GM18858 (cell line): ENCODE data around the gene GALNT17.
"Not testable (repeated sequence)": the region's sequence is repeated elsewhere in the genome, so short reads cannot be mapped to it uniquely, and the experiment has no call there.

Experiments used
- ATAC-seq: cut with Tn5 transposase; IDR thresholded peaks from one replicate; pipeline ENCODE4 v1.9.1; 2021; ENCODE audit not compliant: unreplicated experiment

Gene GALNT17

DNA sequence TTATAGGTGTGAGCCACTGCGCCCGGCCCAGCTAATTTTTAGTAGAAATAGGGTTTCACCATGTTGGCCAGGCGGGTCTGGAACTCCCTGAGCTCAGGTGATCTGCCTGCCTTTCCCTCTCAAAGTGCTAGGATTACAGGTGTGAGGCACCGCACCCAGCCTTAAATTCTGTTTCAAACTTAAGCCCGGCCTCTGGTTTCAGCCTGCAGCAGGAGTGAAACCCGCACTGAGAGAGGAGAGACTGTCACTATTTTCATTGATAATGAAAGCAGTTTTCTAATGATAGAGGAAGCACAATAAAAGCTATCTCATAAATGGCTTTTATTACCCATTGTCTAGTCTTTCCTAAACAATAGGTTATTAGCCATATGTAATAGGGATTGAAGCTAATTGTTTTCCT, 415.5 kb downstream of the GALNT17 start:
- ATAC-seq = no peak

DNA sequence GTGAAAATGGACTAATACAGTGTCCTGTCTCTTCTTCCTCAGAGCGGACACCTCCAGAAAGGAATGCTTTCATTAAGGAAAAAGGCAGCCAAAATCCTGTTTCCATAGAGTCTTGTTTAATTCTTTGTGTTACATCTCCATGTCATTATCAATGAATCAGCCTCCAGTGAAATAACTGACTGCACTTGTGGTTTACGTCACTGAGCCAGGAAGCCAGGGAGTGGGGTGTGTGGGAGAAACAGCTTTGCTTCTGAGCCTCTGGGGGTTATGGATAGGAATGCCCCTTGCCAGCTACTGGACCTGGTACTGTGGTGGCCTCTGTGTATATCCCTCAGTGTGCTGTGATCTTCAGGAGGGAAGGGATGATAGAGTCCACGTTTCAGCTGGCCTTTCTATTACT, 416.8 kb downstream of the GALNT17 start:
- ATAC-seq = no peak

DNA sequence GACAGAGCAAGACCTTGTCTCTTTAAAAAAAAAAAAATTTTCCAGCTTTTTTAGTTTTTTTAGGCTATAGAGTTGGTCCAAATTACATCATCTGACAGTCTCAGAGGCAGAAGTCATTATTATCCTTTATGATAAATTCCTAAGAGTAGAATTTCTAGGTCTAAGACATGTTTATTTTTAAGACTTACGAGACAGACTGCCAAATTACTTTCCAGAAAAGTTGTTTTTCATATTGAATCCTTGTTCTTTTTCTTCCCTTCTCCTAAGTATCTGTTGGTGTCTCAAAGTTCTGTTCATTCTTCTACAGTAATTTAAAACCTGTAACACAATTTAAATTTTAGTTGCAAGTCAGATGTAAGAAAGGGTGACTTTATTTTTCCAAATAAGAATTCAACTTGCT, 421.4 kb downstream of the GALNT17 start:
- no peak for ATAC-seq

DNA sequence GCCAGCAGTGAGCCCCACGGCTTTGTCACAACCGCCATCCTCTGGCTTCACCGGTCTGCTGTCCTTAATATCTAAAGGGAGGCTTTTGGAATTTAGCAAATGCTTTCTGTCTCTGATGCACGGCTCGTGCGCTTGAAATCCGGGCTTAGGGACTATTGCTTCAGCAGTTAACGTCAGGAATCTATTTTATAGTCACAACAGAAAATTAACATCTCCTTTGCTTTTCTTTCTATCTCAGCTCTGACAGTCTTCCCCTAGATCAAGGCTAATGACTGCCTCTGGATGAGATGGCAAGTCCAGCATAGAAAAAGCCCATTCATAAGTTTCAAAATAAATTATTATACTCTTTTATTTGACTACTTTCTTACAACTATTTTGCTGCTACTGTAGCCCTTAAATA, 423.8 kb downstream of the GALNT17 start:
- no peak for ATAC-seq

DNA sequence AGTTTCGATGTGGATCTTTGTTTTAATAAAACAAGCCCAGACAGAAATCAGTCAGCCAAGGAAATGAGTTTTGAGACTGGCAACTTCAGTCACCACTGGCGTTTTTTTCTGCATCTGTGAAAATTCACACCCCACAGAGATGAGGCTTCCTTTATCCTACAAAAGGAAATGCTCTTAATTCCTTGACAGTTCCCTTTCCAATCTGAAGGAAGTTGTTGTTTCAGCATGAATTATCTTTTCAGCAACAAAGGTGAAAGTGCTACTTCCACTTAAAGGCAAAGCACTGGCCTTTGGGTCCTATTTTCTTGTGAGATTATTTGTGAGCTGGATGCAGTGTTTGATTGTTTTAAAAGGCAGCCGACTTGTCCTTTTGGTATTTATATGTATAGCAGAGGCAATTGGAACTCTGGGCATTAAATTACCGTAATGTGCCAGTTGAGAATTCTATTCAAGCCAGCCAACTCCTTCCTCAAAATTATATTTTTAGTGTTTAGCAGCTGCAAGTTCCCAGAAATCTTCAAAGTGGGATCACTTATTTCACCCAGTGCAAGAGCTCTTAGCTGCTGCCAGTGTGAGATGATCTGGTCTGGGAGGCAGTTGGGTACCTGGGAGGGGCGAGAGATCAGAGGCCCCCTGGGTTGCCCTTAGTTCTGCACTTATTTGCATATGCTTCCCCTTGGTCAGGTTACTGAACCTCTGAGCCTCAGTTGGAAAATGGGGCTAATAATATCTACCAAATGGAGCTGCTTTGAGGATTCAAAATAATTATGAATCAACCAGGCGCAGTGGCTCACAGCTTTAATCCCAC, 427.1 kb downstream of the GALNT17 start:
- ATAC-seq = no peak

DNA sequence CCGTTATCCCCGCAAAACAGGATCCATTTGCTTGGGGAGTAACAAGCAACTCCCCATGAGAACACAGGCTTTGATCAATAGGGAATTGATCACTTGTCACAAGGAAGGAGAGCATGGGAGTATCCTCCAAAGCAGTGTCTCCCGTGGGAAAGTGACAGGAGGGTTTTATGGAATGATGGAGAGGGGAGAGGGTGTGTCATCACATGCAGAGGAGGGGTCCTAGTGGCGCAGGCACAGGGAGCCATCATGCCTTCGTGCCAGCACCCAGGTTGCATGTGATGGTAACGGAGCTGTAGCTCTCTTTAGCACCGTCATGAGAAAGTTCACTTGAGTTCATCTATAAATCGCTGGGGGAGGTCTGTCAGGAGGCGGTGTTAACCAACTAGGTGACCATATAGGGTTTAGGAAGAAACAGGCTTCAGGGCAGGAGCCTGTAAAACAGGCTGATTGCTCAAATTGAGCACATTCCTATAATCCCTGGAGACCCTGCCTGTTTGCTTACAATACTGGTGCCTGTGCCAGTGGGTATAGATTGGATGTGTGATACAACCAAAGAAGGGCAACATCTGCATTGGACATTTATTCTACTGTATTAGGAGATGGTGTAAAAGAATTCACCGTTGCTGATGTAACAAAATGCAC, 428.5 kb downstream of the GALNT17 start:
- no peak for ATAC-seq

DNA sequence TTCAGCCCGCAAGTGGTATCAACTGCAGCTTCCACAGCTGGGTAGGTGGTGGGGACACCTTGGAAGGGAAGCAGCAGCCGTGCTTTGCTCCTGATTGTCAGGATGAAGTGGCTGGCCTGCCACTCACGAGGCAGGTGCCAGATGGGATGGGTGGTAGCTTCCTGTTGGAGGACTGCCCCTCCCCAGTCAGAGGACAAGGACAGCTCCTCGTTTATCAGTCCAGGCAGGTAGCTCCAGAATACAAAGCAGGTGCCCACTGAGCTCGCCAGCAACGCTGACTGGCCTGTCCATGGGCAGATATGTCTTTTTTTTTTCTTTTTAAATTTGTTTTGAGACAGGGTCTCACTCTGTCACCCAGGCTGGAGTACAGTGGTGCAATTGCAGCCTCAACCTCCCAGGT, 431.3 kb downstream of the GALNT17 start:
- ATAC-seq = no peak

DNA sequence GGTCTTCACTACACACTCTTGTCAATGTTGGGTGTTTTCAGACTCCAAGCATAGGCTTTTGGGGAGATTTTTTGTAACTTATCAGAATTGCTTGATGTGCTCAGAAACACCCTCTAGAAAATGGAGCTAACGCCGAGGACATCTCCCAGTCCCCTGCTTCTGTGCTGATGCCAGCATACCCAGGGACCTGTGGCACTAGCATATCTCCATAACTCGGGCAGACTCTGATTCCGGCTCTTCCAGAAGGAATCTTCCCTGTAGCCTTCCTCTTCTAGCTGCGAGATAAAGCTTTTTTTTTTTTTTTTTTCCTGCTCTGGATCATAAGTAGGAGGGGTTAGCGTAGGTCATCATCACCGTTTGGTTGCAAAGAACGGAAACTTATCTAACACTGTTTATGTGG, 434.4 kb downstream of the GALNT17 start:
- ATAC-seq = no peak

DNA sequence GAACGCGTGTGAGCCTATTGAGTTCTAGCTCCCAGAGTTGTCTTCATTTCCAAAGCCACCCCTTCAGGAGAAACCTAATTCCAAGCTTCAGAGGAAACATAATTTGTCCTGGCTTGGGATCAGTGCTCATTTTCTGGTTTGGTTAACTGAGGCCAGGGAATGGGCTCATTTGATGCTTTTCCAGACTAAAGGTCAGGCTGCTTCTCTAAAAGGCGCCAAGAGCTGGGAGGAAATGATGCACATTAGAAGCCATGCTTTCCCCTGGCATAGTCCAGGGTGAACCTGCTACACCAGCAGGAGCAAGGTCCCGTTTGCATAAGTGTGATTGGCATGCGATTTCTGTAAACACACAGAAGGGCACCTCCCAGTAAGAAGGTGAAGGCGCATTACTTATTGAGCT, 435.0 kb downstream of the GALNT17 start:
- ATAC-seq = no peak

DNA sequence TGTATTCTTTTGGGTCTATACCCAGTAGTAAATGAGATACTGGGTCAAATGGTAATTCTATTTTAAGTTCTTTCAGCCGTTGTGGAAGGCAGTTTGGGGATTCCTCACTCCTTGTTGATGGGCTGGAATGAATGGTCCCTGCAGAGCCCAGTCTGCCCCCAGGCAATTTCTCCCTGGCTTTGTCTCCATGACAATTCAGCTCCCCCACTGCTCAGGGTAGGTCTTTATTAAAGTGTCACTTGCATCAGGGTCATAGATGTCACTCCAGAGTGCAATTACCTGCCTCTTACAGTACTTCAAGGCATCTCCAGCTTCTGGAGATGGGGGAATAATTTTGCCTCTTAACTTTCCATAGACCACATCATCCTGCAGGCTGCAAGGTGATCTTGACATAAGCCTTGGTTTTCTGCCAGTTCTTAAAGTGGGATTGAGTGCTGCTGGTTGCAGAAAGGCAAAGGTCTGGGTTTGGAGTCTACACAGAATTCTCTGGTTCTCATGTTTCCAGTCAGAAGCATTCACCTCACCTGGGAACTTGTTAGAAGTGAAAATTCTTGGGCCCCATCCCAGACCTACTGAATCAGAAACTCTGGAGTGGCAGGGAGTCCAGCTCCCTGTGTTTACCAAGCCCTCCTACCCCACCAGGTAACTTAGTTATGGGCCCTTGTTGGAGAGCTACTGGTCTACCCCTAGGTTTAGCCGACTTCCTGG, 442.4 kb downstream of the GALNT17 start:
- no peak for ATAC-seq

DNA sequence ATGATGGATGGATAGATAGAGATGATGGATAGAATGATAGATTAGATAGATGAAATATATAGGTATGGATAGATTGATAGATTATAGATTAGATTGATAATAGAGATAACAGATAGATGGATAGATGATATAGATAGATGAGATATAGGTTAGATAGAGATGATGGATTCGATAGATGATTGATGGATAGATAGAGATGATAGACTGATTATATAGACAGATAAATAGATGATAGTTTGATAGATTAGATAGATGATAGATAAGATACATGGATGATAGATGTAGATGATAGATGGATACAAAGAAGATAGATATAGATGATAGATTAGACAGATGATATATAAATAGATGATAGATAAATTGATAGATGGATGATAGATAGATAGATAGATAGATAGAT, 448.1 kb downstream of the GALNT17 start:
- no peak for ATAC-seq

DNA sequence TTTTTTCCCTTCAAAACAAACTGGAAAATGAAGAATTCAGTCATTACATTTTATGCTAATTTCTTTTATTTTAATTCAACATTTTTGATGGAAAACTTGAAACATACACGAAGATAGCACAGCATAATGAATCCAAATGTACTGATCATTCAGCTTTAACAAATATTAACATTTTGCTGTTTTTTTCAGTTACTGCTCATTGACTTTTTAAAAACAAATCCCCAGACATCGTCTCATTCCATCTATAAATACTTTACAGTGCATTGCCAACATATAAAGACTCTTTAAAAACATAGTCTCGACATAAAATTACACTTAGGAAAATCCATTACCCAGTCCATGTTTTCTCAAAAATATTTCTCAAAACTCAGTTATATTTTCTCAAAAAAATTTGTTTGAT, 452.3 kb downstream of the GALNT17 start:
- ATAC-seq = no peak

DNA sequence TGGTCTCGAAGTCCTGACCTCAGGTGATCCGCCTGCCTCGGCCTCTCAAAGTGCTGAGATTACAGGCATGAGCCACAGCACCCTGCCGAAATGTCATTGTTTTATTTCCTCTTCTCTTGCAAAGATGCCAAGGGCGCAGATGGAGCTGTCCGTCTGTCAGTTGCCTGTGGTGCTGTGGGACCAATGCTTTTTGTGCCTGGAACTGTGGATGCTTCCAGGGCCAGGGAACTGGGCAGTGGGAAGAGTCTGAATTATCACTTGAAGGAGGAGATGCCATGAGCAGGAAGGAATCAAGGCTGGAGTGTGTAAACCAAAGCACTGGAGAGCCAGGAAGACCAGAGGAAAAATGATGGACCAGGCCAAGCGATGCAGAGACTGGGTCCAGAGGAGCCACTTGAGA, 459.9 kb downstream of the GALNT17 start:
- ATAC-seq = no peak

DNA sequence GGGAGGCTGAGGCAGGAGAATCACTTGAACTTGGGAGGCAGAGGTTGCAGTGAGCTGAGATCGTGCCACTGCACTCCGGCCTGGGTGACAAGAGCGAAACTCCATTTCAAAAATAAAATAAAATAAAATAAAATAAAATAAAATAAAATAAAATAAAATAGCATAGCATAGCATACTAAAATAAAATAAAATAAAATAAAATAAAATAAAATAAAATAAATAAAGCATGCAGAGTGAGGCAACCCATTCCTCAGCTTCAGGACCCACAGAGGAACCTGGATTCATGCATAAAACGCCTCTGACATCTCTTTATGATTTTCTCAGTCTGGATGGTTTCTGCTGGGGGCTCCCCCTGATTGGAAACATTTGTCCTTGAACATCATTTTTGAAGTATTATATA, 460.4 kb downstream of the GALNT17 start:
- not testable (repeated sequence) for ATAC-seq

DNA sequence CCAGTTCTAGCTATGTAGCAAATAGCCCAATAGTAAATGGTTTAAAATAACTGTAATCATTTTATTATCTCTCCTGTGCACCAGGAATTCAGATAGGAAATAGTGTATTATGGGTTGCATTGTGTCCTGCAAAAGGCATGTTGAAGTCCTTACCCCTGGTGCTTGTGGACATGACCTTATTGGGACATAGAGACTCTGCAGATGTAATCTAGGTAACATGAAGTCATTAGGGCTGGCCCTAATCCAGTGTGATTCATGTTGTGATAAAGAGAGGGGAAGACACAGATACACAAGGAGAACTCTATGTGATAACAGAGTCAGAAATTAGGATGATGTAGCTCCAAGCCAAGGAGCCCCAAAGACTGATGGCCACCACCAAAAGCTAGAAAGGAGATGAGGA, 462.8 kb downstream of the GALNT17 start:
- ATAC-seq = no peak

DNA sequence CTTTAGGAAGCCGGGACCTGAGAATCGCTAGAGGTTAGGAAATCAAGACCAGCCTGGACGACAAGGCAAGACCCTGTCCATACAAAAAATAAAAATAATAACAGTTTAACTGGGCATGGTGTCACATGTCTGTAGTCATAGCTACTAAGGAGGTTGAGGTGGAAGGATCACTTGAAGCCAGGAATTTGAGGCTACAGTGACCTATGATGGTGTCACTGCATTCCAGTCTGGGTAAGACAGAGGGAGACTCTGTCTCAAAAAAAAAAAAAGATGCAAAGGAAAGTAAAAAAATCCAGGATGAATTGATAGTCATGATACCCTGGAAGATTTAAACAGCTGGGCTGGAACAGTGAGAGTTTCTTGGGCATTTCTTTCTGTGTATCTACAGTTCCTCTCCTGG, 463.2 kb downstream of the GALNT17 start:
- ATAC-seq = no peak

DNA sequence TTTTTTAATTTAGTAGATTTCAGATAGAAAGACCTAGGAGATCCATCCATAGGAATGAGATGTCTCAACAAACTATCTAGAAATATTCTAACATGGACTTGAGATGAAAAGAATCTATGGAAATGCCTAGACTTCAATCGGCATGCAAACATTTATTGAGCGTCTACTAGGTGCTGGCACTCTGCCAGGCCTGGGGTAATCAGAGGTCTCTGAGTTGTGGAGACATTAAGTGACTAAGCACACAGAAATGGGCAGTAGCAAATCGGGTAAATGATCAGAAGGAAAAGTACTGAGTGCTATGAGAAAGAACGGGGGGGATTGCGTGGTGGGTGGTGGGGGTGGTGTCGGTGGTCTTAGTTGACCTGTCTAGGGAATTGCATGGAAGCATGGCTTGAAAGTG, 466.6 kb downstream of the GALNT17 start:
- ATAC-seq = no peak

DNA sequence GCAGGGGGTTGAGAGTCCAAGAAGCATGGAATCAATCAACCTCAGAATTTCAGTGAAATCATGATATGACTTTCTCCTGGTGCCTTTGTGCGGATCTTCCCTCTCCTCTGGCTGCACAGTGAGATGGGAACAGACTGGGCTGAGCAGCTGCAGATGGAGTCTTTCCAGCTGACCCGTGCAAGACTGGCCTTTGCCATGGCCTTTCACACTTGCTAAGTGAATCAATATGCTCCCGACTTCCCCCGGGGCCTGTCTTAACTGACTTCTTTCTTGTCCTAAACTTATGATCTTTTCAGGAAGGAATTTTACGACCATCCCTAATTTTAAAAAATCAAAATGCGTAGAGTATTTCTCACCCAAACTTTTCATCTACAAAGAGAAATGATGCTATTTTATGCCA, 469.9 kb downstream of the GALNT17 start:
- no peak for ATAC-seq

DNA sequence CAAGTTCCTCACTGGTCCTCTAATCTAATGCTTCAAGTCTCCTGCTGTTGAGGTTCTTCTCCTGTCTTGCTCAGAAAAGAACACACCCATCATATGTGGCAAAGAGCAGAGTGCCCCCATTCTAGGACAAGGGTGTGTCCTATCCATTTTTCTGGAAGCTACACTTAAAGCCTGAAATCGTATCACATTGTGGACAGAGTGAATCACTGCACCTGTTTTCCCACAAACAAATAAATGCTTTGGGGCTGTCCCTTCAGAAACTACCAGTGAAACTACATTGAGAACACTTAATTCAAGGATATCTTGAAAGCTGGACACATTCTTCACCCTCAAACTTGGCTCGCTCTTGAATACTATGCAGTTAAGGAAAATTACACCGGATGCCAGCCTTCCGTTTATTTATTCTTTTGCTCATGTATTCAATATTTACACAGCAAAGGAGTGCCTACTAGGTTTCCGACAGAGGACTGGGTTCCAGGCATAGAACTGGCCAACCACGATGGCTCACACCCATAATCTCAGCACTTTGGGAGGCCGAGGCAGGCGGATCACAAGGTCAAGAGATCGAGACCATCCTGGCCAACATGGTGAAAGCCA, 473.0 kb downstream of the GALNT17 start:
- ATAC-seq = no peak

DNA sequence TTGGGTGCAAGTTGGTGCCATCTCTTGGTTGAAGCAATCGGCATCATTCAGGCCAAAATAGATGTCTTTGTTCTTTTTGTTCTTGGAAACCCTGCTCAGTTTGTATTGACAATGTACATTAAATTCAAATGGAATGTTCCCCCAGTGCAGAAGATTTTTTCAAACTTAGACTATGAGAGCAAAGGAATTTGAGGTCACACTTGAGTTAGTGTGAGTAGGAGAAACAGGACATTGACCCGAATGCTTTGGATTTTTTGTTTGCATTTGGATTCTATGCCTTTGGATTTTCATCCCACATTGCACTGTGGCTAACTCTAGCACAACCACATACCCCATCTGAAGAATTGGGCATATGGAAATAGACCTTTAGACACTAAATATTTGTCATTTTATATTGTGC, 480.0 kb downstream of the GALNT17 start:
- ATAC-seq = no peak

DNA sequence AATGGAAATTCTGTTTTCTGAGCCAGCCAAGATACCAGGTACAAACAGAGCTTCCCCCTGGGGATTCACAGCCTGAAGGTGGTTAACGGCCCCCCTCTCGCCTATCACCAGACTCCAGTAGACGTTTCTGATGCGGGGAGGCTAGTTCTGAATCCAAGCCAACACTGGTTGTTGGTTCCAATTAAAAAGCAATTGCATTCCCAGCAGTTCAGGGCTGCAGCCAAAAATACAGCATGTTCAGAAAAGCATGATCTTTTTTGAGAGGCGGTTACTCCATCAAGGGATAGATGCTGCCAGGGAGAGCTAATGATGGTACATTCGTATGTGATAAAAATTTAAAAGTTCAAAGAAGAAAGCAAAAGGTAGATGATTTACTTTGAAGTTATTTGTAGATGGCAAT, 481.0 kb downstream of the GALNT17 start:
- no peak for ATAC-seq

DNA sequence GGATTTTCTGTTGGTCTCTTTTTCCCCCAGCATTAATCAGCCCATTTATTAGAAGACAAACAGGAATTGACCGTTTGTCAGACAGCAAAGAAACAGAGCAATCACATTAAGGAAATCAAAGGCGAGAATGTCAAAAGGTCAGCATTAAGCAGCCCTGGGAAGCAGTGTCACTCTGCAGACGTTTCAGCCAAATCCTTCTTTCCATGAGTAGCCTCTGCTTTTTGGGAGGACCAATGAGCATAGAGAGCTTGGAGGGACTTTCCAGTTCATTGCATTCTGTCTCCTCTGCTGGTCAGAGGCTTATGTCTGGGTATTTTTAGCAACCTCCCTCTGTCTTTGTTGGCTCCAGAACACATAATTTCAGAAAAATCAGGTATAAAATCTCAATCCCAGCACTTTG, 481.4 kb downstream of the GALNT17 start:
- ATAC-seq = no peak
